ENCODE results near the gene KLF13.
A peak's percentile ranks its signal among the peaks of the same experiment; 100 is the strongest.

KLF13 gene

GRCh38 chr15:31402511-31403056, 75.9 kb downstream of the KLF13 start:
- peak; percentile 49 for DNase-seq (ENCODE audit: low read depth)

DNA sequence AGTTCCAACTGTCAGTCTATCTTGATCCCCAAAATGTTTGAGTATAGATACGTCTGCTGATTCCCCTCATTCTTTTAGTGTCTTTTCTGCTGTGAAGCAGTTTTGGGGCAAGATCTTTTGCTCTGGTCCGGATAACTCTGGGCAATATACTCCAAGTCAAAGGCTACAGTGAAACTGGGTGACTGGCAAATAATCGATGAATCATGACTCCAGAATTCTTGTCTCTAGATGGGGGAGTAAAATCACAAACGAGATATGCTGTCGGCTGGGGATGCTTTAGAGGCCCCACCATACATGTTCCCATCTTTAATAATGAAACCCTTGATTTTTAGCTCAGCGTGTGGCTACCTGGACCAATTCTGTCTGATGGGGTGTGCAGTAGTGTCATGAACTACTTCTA, 76.5 kb downstream of the KLF13 start:
- DNase-seq (ENCODE audit: low read depth): no peak

DNA sequence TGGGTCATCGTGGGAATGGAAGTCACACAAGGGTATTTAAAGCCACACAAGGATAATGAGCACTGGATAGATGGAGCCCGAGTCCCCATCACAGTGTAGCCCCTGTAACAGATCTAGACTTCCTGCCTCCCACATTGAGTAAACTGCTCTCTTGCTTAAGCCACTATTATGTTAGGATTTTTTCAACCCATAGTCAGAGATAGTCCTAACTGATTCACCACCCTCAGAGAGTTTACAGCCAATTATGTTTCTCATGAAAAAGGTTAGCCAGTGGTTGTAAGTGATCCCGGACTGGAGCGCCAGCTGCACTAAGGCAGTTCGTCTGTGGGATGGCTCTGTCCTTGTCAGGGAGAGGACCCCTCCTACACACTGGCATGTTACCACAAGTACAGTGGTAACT, 77.0 kb downstream of the KLF13 start:
- no peak for DNase-seq (ENCODE audit: low read depth)

- no peak for DNase-seq (ENCODE audit: low read depth)
These were observed 77.7 kb downstream of the KLF13 start for GRCh38 chr15:31404345-31404744.

DNA sequence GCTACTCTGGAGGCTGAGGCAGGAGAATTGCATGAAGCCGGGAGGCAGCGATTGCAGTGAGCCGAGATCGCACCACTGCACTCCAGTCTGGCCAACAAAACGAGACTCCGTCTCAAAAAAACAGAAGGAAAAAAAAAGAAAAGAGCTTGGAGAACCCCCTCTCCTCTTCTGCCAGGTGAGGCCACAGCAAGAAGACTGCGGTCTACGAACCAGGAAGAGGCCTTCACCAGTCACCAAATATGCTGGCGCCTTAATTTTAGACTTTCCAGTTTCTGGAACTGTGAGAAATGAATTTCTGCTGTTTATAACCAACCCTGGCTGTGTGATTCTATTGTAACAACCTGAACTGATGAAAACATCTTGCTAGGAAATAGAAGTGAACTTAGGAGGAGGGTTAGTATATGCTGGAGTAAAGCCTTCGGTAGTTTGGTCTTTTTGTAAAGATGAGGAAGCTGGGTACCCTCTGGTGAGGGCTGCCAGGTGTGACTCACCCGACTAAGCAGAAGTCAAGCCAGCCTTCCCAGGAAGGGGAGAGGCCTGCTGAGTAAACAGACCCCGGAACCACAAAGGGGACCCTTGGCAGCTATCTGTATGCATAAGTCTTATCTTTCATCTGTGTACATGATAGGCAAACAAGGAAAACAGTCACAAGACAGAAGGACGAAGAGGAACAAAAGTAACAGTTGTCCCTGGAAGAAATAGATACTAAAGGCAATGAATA, 78.7 kb downstream of the KLF13 start:
- no peak for DNase-seq (ENCODE audit: low read depth)

GRCh38 chr15:31407376-31407775, 80.7 kb downstream of the KLF13 start:
- no peak for DNase-seq (ENCODE audit: low read depth)

GRCh38 chr15:31407851-31408250, 81.2 kb downstream of the KLF13 start:
- DNase-seq (ENCODE audit: low read depth): no peak

DNA sequence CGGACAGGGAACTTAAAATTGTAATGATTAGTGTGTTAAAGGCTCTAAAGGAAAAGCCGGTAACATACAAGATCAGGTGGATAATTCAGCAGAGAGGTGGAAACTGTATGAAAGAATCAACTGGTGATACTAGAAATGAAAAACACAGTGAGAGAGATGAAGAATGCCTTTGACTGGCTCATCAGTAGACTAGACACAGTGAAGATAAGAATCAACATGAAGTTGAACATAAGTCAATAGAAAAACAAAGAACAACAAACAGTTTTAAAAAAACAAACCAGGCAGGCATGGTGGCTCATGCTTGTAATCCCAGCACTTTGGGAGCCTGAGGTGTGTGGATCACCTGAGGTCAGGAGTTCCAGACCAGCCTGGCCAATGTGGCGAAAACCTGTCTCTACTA, 82.1 kb downstream of the KLF13 start:
- no peak for DNase-seq (ENCODE audit: low read depth)

- no peak for DNase-seq (ENCODE audit: low read depth)
These were observed 82.5 kb downstream of the KLF13 start for GRCh38 chr15:31409171-31409570.

- DNase-seq (ENCODE audit: low read depth): no peak
These were observed 86.2 kb downstream of the KLF13 start for GRCh38 chr15:31412824-31413223.

DNA sequence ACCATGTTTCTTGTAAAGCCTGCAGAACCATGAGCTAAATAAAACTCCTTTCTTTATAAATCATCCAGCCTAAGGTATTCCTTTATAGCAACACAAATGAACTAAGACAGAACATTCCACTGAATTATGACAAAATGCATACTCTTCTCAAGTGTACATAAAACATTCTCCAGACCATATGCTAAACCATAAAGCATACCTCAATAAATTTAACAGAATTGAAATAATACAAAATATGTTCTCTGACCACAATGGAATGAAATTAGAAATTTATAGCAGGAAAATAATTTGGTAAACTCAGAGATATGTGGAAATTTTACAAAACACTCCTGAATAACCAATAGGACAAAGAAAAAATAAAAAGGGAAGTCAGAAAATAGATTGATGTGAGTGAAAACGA, 88.6 kb downstream of the KLF13 start:
- DNase-seq (ENCODE audit: low read depth): no peak

DNA sequence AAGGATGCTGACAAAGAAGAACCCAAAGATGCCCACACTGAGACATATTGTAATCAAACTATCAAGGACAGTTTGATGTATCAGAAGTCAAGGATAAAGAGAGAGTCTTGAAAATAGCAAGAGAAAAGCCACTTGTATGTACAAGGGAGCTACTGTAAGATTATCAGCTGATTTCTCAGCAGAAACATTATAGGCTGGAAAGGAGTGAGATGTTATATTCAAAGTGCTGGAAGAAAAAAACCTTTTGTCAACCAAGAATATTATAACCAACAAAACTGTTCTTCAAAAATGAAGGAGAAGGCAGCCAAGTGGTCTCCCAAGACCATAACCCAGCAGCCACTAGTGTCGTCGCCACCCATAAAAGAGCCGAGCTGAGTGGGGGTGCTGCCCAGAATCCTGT, 93.2 kb downstream of the KLF13 start:
- no peak for DNase-seq (ENCODE audit: low read depth)

- DNase-seq (ENCODE audit: low read depth): no peak
These were observed 100.8 kb downstream of the KLF13 start for GRCh38 chr15:31427411-31427810.

All from fibroblast of the conjunctiva (primary cell).